ENCODE data around the gene H1-8.

DNA sequence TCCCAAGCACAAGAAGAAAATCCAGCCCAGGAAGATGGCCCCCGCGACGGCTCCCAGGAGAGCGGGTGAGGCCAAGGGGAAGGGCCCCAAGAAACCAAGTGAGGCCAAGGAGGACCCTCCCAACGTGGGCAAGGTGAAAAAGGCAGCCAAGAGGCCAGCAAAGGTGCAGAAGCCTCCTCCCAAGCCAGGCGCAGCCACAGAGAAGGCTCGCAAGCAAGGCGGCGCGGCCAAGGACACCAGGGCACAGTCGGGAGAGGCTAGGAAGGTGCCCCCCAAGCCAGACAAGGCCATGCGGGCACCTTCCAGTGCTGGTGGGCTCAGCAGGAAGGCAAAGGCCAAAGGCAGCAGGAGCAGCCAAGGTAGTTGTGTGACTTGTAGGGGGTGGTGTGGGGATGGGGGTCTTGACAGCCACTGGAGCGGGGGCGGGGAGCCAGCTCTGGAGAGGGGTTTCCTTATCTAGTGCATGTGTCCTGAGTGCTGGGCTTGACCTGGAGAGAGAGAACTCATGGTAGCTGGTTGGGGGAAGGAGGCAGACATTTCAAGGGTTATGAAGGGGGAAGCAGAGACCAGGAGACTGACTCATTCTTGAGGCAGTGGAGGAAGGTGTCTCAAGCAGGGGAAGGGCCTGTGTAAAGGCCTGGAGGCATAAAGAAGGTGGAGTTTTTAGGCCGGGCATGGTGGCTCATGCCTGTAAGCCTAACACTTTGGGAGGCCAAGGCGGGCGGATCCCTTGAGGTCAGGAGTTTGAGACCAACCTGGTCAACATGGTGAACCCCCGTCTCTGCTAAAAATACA is 6.2 kb downstream of the H1-8 start:
- TF ChIP-seq, protein P1, sequence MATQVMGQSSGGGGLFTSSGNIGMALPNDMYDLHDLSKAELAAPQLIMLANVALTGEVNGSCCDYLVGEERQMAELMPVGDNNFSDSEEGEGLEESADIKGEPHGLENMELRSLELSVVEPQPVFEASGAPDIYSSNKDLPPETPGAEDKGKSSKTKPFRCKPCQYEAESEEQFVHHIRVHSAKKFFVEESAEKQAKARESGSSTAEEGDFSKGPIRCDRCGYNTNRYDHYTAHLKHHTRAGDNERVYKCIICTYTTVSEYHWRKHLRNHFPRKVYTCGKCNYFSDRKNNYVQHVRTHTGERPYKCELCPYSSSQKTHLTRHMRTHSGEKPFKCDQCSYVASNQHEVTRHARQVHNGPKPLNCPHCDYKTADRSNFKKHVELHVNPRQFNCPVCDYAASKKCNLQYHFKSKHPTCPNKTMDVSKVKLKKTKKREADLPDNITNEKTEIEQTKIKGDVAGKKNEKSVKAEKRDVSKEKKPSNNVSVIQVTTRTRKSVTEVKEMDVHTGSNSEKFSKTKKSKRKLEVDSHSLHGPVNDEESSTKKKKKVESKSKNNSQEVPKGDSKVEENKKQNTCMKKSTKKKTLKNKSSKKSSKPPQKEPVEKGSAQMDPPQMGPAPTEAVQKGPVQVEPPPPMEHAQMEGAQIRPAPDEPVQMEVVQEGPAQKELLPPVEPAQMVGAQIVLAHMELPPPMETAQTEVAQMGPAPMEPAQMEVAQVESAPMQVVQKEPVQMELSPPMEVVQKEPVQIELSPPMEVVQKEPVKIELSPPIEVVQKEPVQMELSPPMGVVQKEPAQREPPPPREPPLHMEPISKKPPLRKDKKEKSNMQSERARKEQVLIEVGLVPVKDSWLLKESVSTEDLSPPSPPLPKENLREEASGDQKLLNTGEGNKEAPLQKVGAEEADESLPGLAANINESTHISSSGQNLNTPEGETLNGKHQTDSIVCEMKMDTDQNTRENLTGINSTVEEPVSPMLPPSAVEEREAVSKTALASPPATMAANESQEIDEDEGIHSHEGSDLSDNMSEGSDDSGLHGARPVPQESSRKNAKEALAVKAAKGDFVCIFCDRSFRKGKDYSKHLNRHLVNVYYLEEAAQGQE (IDR thresholded peaks at IDR 0.05; ENCODE audit: low read depth), result no peak
- TF ChIP-seq, protein P2, sequence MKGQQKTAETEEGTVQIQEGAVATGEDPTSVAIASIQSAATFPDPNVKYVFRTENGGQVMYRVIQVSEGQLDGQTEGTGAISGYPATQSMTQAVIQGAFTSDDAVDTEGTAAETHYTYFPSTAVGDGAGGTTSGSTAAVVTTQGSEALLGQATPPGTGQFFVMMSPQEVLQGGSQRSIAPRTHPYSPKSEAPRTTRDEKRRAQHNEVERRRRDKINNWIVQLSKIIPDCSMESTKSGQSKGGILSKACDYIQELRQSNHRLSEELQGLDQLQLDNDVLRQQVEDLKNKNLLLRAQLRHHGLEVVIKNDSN (IDR thresholded peaks at IDR 0.05), result no peak
- no peak for TF ChIP-seq CREB1 (IDR thresholded peaks at IDR 0.05; ENCODE audit: low read depth)
- TF ChIP-seq, protein P3, sequence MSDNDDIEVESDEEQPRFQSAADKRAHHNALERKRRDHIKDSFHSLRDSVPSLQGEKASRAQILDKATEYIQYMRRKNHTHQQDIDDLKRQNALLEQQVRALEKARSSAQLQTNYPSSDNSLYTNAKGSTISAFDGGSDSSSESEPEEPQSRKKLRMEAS (IDR thresholded peaks at IDR 0.05), result no peak
- no peak for TF ChIP-seq TAF1 (IDR thresholded peaks at IDR 0.05; ENCODE audit: low read depth)
- no peak for TF ChIP-seq RAD21 (IDR thresholded peaks at IDR 0.05; ENCODE audit: low read depth)
- no peak for TF ChIP-seq EP300 (IDR thresholded peaks at IDR 0.05; ENCODE audit: borderline replicate concordance)
- TF ChIP-seq ZBTB7A (IDR thresholded peaks at IDR 0.05; ENCODE audit: low read depth), result no peak
- no peak for TF ChIP-seq YY1 (IDR thresholded peaks at IDR 0.05; ENCODE audit: low read depth)
- TF ChIP-seq TEAD4 (IDR thresholded peaks at IDR 0.05), result no peak
- TF ChIP-seq TCF12 (IDR thresholded peaks at IDR 0.05; ENCODE audit: low read depth), result no peak
- no peak for TF ChIP-seq CEBPB (IDR thresholded peaks at IDR 0.05)
- no peak for TF ChIP-seq NFIC (IDR thresholded peaks at IDR 0.05)
- TF ChIP-seq EGR1 (IDR thresholded peaks at IDR 0.05), result no peak

Data from Ishikawa (cell line).